GM10847 (cell line): ENCODE measurements around the gene SMARCE1.

ENCODE experiments used
- POLR2A ChIP-seq: IDR thresholded peaks from 2 replicates; pipeline ENCODE4 v1.6.1; 2011; ENCODE audit not compliant: insufficient read length; ENCODE audit errors: extremely low read depth

The SMARCE1 gene

DNA sequence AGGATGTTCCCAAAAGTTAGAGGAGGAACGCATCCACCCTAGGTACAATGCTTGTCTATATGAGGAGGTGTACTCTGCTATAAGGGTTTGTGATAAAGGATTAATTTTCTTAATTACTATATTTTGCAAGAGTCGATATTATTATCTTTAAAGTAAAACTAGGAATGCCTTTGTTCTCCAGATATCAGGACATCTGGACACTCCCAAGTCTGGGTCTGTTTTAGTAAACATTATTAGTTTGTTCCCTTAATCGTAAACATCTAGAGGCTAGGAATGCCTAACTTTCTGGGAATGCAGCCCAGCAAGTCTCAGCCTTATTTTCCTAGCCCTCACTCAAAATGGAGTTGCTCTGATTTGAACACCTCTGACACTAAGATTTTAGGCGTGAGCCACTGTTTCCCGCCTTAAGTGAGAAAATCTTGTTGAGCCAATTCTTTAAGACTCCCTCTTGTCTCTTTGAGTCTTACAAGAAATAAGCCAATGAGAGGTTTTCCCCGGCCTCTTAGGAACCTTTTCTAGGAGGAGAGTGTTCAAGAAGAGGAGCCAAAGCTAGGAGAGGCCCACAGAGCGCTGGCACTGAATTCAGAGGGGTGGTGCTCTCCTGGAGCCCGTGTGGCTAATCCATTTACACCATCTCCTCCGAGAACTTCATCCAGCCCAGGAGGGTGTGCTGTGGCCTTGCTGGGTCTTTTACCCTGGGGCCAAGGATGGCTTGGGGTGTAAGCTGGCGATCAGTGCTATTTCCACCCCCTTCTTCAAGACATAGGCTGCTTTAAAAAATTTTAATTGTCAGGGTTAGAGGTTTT lies 40.9 kb downstream of the SMARCE1 start:
- no peak for TF ChIP-seq POLR2A

- TF ChIP-seq POLR2A: no peak
These were observed 42.3 kb downstream of the SMARCE1 start for GRCh38 chr17:40605306-40605705.

GRCh38 chr17:40604327-40605080 lies 43.1 kb downstream of the SMARCE1 start:
- no peak for TF ChIP-seq POLR2A

DNA sequence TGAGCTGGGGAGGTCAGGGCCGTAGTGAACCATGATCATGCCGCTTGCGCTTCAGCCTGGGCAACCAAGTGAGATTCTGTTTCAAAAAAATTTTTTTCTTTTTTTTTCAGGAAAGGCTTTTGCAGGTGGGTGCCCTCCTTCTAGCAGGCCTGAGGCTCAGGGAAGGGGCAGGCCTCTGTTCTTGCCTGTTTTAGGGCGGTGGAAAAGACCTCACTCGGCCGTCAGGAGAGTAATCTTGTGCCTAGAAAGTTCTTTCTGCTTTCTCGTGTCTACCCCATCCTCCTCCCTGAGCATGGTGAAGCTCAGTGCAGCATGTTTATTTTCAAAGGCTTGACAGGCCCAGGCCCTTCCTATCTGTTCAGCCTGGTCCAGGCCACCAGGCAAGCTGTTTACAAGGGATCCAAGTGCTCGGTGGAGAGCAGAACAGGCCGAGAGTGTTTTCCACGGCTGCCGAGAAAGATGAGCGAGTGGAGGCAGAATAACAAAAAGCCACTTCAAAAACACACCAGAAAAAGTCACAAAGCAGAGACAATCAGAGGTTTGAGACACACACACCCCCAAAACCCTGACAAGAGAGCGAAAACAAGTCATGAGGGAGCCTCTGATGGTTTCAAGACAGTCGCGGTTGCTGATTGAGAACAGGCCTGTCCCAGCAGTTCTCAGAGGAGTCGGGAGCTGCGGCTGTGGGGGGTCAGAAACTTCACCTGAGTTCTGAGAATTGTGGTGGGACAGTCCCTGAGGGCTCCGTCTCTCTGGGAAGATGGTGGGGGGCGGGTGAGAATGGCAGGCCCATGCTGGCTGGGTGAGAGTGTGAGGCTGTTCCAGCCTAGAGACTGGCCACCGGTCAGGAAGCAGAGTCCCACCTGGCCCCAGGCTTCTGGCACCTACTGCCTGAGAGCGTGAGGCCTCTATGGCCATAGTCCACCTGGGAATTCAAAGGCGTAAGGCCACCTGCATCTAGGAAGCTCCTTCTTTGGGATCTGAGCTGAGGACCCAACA lies 44.9 kb downstream of the SMARCE1 start:
- no peak for TF ChIP-seq POLR2A

- no peak for TF ChIP-seq POLR2A
These were observed 47.1 kb downstream of the SMARCE1 start for GRCh38 chr17:40600486-40601046.

- no peak for TF ChIP-seq POLR2A
These were observed 48.2 kb downstream of the SMARCE1 start for GRCh38 chr17:40599468-40599763.

- no peak for TF ChIP-seq POLR2A
These were observed 48.8 kb downstream of the SMARCE1 start for GRCh38 chr17:40598619-40599467.

GRCh38 chr17:40598301-40598618 lies 49.4 kb downstream of the SMARCE1 start:
- no peak for TF ChIP-seq POLR2A

DNA sequence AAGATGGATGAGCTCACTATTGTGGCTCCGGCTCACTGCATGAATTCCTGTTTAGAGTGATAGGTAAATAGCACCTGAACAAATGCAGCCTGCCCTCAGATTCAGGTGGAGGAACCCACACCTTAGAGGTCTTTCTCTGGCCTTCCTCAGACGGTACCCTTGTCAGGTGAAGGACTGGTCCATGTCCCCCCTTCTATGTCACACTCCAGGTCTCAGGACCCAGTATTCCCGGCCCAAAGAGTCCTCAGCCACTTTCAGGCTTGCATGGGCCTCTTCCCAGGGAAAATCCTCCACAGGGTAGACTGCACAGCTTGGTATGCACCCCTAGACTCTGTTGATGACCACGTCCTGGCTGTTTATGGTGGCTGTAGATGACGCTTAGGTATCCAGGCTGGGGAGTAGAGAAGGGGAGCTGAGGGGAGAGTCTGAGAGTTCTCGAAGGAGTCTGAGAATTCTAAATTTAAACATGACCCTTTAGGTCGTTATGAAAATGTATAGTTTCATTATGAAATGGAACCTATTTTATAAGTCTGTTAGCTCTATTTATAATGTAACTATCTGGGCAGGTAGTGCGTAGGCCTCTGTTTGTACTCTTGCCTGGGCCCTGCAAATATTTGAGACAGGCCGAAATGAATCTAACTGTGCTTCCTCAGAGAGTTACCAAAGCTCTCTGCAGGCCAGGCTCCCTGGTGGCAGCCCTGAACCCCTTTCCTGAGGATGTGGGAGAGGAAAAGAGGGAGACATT lies 49.9 kb downstream of the SMARCE1 start:
- no peak for TF ChIP-seq POLR2A

DNA sequence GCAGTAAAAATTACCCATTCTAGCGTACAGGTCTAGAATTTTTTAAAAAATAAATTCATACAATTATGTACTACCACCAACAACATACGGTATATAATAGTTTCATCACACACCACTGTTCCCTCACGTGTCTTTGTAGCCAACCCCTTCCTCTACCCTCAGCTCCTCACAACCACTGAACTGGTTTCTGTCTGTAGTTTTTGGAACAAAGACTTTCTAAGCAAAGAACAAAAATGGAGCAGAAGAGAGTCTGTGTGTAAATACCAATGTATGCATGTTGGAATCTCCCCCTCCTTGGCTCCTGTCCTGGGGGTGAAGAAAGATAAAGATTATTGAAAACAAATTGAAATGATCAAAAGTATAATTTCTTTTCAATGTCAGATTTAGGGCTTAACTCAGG lies 50.5 kb downstream of the SMARCE1 start:
- TF ChIP-seq POLR2A: no peak

DNA sequence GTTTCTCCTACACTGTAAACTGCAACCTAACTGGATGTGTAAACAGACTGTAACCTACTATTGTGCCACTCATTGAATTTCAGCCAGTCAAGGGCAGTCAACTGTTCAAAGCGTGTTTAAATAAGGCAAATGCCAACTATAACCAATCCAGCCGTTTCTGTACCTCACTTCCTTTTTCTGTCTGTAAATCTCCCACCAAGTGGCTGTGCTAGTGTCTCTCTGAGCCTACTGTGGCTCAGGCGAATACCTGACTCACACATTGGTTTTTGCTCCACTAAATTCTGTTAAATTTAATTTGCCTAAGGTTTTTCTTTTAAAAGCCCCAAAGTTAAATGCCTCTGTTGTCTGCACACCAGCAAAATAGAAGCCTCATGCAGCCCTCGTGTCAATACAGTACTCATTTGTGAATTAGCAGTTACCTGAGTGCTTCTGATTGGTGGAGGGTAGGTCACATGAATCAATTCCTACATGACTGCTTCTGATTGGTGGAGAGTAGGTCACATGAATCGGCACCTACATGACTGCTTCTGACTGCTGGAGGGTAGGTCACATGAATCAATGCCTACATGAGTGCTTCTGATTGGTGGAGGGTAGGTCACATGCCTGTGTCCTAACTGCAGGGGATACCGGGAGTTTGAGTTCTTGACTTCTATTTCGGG lies 51.2 kb downstream of the SMARCE1 start:
- no peak for TF ChIP-seq POLR2A

GRCh38 chr17:40590742-40591141 lies 56.9 kb downstream of the SMARCE1 start:
- no peak for TF ChIP-seq POLR2A

- TF ChIP-seq POLR2A: no peak
These were observed 59.1 kb downstream of the SMARCE1 start for GRCh38 chr17:40588552-40588951.
